ENCODE data around the gene MICU2. TPM values are rescaled to one million over a fixed set of nuclear protein-coding genes. Genes with fewer than 3 reads are reported as not detected.

MICU2 gene
- total and polyA plus RNA-seq, 2 of the 13 experiments (the other 11 are each of a cell fraction or from before 2014, with no cell fraction given): 31.7 to 42.4 TPM

GRCh38 chr13:21458813-21459701 lies 144.9 kb downstream of the MICU2 start, which contains the start of gene ZDHHC20 (continued):
- no peak for TF ChIP-seq MNT (IDR thresholded peaks at IDR 0.05)
- no peak for TF ChIP-seq PBX3 (CRISPR knock-in tag; IDR thresholded peaks at IDR 0.05; ENCODE audit: borderline replicate concordance)
- TF ChIP-seq CREB3 (CRISPR knock-in tag; IDR thresholded peaks at IDR 0.05): no peak
- no peak for TF ChIP-seq PRDM10 (CRISPR knock-in tag; IDR thresholded peaks at IDR 0.05; ENCODE audit: low read depth)
- peak; percentile 42; the same call in 1 of the 2 replicates for TF ChIP-seq HOXA3 (CRISPR knock-in tag; IDR thresholded peaks at IDR 0.05)
- no peak for TF ChIP-seq ZNF615 (CRISPR knock-in tag; IDR thresholded peaks at IDR 0.05; ENCODE audit: borderline replicate concordance)
- TF ChIP-seq RNF2 (conservative IDR thresholded peaks at IDR 0.05; ENCODE audit: low read depth): no peak
- no peak for TF ChIP-seq ZNF292 (CRISPR knock-in tag; IDR thresholded peaks at IDR 0.05; ENCODE audit: borderline replicate concordance, low read depth)
- peak; percentile 89 for TF ChIP-seq RBFOX2 (IDR thresholded peaks at IDR 0.05; ENCODE audit: low read depth, low read length)
- TF ChIP-seq NCOA2 (CRISPR knock-in tag; IDR thresholded peaks at IDR 0.05): no peak
- TF ChIP-seq GLI4 (CRISPR knock-in tag; IDR thresholded peaks at IDR 0.05; ENCODE audit: borderline replicate concordance): peak; percentile 51; the same call in 1 of the 2 replicates
- TF ChIP-seq TAF15 (IDR thresholded peaks at IDR 0.05; ENCODE audit: low read depth, low read length, poor library complexity, severe bottlenecking): no peak
- TF ChIP-seq NCOA5 (CRISPR knock-in tag; IDR thresholded peaks at IDR 0.05): no peak
- no peak for TF ChIP-seq ZNF431 (CRISPR knock-in tag; IDR thresholded peaks at IDR 0.05; ENCODE audit: borderline replicate concordance, low read depth)
- TF ChIP-seq RFXAP (CRISPR knock-in tag; IDR thresholded peaks at IDR 0.05; ENCODE audit: borderline replicate concordance): no peak
- peak; percentile 57 for TF ChIP-seq ZNF574 (CRISPR knock-in tag; IDR thresholded peaks at IDR 0.05)
- TF ChIP-seq ZNF235 (CRISPR knock-in tag; IDR thresholded peaks at IDR 0.05; ENCODE audit: borderline replicate concordance): 0 out of 2 replicates have a peak, but pooled peaks have one; percentile 19
- TF ChIP-seq BHLHE40 (IDR thresholded peaks at IDR 0.05; ENCODE audit: low read length): no peak

All from HepG2 (cell line).